T follicular helper cell (primary cell): Measurements from ENCODE around the gene PATJ.
"Not testable (repeated sequence)": the region's sequence is repeated elsewhere in the genome, so short reads cannot be mapped to it uniquely, and the experiment has no call there.

Experiments used
- DNase-seq: peaks from one replicate; pipeline ENCODE4 v3.0.0-alpha.2; 2020; ENCODE audit warnings: low read depth

The PATJ gene

GRCh38 chr1:61748566-61748965 is 6.3 kb downstream of the PATJ start:
- DNase-seq = no peak

- DNase-seq = no peak
These were observed 7.3 kb downstream of the PATJ start for GRCh38 chr1:61749574-61749973.

- no peak for DNase-seq
These were observed 10.7 kb downstream of the PATJ start for GRCh38 chr1:61752921-61753389.

- no peak for DNase-seq
These were observed 11.8 kb downstream of the PATJ start for GRCh38 chr1:61753998-61754508.

DNA sequence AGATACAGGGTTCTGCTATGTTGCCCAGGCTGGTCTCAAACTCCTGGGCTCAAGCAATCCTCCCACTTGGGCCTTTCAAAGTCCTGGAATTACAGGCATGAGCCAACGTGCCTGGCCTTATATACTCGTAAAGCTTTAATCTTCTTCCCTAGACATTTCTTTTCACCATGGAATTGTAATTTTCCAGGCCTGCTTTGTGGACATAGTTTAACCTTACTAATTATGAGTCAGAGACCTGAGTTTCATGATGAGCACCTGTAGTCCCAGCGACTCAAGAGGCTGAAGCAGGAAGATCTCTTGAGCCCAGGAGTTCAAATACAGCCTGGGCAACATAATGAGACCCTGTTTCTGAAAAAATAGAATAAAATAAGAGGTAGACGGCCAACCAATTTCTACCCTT is 12.3 kb downstream of the PATJ start:
- no peak for DNase-seq

DNA sequence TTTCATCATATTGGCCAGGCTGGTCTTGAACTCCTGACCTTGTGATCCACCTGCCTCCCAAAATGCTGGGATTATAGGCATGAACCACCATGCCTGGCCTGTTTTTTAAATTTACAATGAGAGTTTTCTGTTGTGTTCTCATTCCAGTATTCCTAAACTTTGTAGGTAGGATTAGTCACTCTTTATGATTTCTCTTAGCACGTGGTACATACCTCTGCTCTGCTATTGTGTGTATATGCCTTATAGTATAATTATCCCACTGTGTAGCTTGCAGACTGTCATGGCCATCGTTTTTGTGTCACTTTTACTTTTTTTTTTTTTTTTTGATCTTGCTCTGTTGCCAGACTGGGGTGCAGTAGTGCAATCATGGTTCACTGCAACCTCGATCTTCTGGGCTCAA is 14.5 kb downstream of the PATJ start:
- no peak for DNase-seq

DNA sequence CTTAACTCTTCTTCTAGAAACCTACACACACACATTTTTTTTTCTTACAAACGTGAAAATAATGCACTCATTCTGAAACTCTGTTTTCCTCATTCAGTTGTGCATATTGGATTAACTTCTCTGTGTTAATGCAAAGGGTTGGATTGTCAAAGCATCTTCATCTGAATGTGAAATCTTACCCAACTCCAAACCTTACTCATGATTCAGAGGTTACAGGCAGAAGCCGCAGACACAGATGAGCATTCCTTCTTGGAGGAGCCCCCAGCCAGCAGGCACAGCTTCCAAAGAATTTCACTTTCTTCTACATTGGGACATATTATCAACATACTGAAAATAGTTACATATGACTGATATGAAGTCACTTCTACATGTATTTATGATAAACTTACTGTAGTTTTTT is 15.7 kb downstream of the PATJ start:
- DNase-seq = no peak

GRCh38 chr1:61770131-61770530 is 27.9 kb downstream of the PATJ start:
- DNase-seq = no peak

GRCh38 chr1:61776091-61776490 is 33.8 kb downstream of the PATJ start:
- DNase-seq = no peak

GRCh38 chr1:61779231-61779630 is 37.0 kb downstream of the PATJ start:
- DNase-seq = no peak

GRCh38 chr1:61781151-61781550 is 38.9 kb downstream of the PATJ start:
- DNase-seq = no peak

DNA sequence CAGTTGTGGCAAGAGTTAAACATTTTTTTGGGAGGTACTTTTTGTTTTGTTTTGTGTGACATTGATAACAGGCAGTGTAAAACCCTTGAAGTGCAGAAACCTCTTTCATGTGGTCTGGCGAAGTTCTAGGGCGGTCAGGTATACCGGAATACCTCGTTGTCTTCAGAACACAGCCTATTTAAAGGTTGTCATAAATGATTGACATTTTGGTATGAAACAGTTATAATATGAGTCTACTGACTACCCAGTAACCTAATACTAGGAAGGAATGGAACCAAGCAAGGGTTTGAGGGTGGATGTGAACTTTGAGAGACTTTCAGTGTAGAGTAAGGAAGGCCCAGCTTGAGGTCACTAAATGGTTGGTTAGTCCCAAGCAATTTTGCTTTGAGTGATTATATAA is 40.5 kb downstream of the PATJ start:
- DNase-seq = peak; percentile 61

GRCh38 chr1:61784726-61785125 is 42.4 kb downstream of the PATJ start:
- no peak for DNase-seq

DNA sequence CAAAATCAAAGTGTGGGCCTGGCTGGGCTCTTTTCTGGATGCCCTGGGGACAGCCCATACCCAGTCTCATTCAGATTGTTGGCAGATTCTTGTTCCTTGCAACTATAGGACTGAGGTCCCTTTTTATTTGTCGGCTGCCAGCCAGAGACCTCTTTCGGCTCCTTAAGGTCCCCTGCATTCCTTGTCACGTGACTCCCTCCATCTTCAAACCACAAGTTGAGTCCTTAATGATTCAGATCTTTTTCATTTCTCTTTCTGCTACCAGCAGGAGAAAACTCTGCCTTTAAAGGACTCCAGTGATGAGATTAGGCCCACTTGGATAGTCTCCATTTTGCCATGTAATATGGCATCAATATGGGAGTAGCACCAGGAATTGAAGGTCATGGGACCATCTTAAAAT is 48.6 kb downstream of the PATJ start:
- no peak for DNase-seq

DNA sequence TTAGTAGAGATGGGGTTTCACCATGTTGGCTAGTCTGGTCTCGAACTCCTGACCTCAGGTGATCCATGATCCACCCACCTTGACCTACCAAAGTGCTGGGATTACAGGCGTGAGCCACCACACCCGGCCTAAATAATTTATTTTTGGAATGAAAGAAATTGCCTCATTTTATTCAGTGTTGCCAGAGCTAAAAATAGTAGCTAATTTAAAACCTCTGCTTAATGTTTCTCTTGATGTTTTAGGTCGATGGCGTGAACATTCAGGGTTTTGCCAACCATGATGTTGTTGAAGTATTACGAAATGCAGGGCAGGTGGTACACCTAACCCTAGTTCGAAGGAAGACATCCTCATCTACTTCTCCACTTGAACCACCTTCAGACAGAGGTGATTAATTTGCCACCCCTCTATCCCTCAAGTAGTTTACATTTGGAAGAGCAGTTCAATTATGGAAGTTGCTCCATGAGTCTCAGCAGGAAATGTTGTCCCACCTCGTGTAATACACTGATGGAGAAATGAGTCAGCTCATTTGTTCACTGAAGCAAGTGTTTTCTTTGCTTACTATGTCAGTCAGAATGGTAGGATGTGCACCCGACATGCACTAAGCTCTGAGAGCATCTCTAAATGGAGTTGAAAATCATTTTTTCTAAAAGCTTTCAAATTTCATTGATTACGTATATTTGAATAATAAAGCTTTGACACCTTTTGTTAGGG is 54.9 kb downstream of the PATJ start:
- DNase-seq = no peak

- DNase-seq = not testable (repeated sequence)
These were observed 58.8 kb downstream of the PATJ start for GRCh38 chr1:61801047-61801446.

DNA sequence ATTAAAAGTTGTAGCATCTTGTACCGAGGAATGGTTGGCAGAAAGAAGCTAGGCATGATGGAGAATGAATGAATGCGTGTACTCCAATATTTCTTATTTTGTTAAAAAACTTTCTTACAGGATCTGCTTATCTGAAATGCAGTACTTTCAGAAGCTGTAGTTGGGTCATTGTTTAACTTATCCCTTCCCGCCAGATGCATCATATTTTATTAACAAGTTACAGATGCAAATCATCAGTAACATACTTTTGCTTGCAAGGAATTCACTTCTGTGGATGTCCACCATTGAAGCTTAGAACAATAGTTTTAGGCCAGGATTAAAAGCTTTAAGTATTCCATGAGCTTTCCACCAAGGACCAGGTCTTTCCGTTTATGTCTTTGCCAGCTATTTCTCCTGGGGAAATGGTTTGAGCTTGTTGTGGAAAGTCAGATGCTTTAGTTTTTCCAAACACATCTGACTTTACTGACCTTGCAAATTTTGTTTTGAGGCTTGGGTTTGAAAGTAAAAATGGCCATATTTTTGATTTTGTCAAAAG is 65.4 kb downstream of the PATJ start:
- DNase-seq = no peak

DNA sequence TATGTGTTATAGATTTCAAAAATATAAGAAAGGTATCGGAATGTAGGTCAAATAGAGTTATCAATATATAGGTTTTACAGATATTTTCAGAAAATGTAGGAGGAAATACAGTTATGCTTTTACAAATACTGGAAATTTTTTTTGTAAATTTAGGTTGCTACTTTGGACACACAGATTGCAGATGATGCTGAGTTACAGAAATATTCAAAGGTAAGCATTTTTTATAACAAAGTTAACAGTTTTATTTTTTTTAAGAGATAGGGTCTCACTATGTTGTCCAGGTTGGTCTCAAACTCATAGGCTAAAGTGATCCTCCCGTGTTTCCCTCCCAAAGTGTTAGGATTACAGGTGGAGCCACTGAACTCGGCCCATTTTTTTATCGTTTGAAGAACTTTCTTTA is 66.0 kb downstream of the PATJ start:
- no peak for DNase-seq

- no peak for DNase-seq
These were observed 66.7 kb downstream of the PATJ start for GRCh38 chr1:61808968-61809367.

DNA sequence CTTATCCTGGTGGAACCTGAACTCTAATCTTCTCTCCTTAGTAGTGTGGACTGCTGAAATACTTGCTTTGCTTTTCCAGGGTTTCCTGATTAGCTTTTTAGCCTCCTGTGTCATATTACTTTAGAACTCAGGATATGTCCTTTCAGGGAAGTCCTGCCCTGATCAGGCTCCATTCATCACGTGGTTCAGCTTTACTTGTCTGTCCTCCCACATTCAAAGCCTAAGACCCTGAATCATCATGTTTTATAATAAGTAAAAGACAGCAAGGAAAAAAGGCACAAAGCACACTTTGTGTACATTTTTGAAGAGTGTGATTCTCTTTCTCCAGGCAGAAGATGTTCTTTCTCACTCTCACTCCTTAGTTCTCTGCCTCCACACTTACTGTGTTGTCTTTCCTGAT is 70.6 kb downstream of the PATJ start:
- no peak for DNase-seq

GRCh38 chr1:61816191-61816590 is 73.9 kb downstream of the PATJ start:
- DNase-seq = no peak

- no peak for DNase-seq
These were observed 76.7 kb downstream of the PATJ start for GRCh38 chr1:61818992-61819391.

DNA sequence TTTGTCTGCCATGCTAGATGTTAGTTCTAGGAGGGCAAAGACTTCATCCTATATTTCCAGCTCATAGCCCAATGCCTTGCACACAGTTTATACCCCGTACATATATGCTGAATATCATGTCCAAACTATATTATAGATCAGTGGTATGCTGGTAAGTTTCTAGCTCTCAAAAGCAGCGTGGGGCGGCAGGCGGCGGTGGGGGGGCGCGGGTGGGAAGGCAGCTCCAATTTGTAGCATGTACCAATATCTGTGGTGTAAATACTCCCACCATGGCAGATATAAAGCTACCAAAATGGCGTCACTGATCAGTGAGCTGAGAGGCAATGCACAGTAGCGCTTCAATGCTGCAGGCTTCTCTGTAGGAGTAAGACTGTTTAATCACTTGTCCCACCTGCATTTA is 77.1 kb downstream of the PATJ start:
- DNase-seq = no peak

- DNase-seq = no peak
These were observed 83.1 kb downstream of the PATJ start for GRCh38 chr1:61825393-61825792.
